PFSK-1 (cell line): Measurements from ENCODE around the gene SRPK1. TPM values are rescaled to one million over a fixed set of nuclear protein-coding genes. Genes with fewer than 3 reads are reported as not detected.

Source experiments
- FOXP2 ChIP-seq: optimal IDR thresholded peaks from 2 replicates; pipeline ENCODE3; 2011; ENCODE audit warnings: borderline replicate concordance, control low read depth, inconsistent platforms; ENCODE audit not compliant: insufficient read depth; ENCODE audit errors: extremely low read length, extremely low read depth
- POLR2AphosphoS5 ChIP-seq: IDR thresholded peaks from 2 replicates; pipeline ENCODE4 v1.6.1; 2012; ENCODE audit warnings: low read depth, mild to moderate bottlenecking, control low read depth, low read length, moderate library complexity
- SIN3A ChIP-seq: IDR thresholded peaks from 2 replicates; pipeline ENCODE4 v1.6.1; 2012; ENCODE audit warnings: mild to moderate bottlenecking, low read length, moderate library complexity, borderline replicate concordance; ENCODE audit not compliant: insufficient read depth
- TAF1 ChIP-seq: IDR thresholded peaks from 2 replicates; pipeline ENCODE4 v1.6.1; 2012; ENCODE audit warnings: low read length, control low read depth, borderline replicate concordance; ENCODE audit not compliant: insufficient read depth
- polyA plus RNA-seq: library from polyadenylated mRNA; unstranded; fragments of >200 nt; gene quantifications from one replicate; pipeline ENCODE4 v1.2.1, GENCODE V29; 2012; ENCODE audit warnings: low read depth, missing spikeins; ENCODE audit not compliant: insufficient read length
- TF ChIP-seq, protein P1 (sequence below), 2 experiments: IDR thresholded peaks; 2 replicates each; pipeline versions ENCODE4 v1.6.1 to v1.8.0; 2011 to 2012; ENCODE audit warnings: low read depth in 2 of 2, low read length in 2 of 2, control low read depth in 1 of 2, inconsistent platforms in 1 of 2, mild to moderate bottlenecking in 1 of 2, moderate library complexity in 1 of 2; ENCODE audit not compliant: insufficient read depth in 1 of 2

Gene SRPK1
- 35.7 TPM for polyA plus RNA-seq

GRCh38 chr6:35920793-35921732, at the start of gene SRPK1:
TSS of gene SRPK1 (minus strand) at chr6:35921098. CDS start at chr6:35921056, 42 bp downstream.
- TF ChIP-seq, protein P1, sequence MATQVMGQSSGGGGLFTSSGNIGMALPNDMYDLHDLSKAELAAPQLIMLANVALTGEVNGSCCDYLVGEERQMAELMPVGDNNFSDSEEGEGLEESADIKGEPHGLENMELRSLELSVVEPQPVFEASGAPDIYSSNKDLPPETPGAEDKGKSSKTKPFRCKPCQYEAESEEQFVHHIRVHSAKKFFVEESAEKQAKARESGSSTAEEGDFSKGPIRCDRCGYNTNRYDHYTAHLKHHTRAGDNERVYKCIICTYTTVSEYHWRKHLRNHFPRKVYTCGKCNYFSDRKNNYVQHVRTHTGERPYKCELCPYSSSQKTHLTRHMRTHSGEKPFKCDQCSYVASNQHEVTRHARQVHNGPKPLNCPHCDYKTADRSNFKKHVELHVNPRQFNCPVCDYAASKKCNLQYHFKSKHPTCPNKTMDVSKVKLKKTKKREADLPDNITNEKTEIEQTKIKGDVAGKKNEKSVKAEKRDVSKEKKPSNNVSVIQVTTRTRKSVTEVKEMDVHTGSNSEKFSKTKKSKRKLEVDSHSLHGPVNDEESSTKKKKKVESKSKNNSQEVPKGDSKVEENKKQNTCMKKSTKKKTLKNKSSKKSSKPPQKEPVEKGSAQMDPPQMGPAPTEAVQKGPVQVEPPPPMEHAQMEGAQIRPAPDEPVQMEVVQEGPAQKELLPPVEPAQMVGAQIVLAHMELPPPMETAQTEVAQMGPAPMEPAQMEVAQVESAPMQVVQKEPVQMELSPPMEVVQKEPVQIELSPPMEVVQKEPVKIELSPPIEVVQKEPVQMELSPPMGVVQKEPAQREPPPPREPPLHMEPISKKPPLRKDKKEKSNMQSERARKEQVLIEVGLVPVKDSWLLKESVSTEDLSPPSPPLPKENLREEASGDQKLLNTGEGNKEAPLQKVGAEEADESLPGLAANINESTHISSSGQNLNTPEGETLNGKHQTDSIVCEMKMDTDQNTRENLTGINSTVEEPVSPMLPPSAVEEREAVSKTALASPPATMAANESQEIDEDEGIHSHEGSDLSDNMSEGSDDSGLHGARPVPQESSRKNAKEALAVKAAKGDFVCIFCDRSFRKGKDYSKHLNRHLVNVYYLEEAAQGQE (IDR thresholded peaks at IDR 0.05; ENCODE audit: insufficient read depth in 1 of 2, low read depth in 2 of 2, low read length in 2 of 2), result peak; percentile 40 to 42; a peak in 1 of 4 replicates
- TF ChIP-seq TAF1, result peak; percentile 97
- peak; percentile 79 for TF ChIP-seq FOXP2
- TF ChIP-seq SIN3A, result no peak
- peak; percentile 91 for TF ChIP-seq POLR2AphosphoS5

GRCh38 chr6:35970181-35970580, 49.3 kb upstream of the SRPK1 start:
- TF ChIP-seq FOXP2, result no peak
- TF ChIP-seq TAF1, result no peak
- no peak for TF ChIP-seq SIN3A
- TF ChIP-seq, protein P1 (IDR thresholded peaks at IDR 0.05; ENCODE audit: insufficient read depth in 1 of 2, low read depth in 2 of 2, low read length in 2 of 2), result no peak
- TF ChIP-seq POLR2AphosphoS5, result no peak

- no peak for TF ChIP-seq FOXP2
- TF ChIP-seq, protein P1 (IDR thresholded peaks at IDR 0.05; ENCODE audit: insufficient read depth in 1 of 2, low read depth in 2 of 2, low read length in 2 of 2), result no peak
- no peak for TF ChIP-seq TAF1
- no peak for TF ChIP-seq SIN3A
- TF ChIP-seq POLR2AphosphoS5, result no peak
Observed at GRCh38 chr6:35969646-35970045, 48.7 kb upstream of the SRPK1 start.

GRCh38 chr6:35968821-35969220, 47.9 kb upstream of the SRPK1 start:
- TF ChIP-seq, protein P1 (IDR thresholded peaks at IDR 0.05; ENCODE audit: insufficient read depth in 1 of 2, low read depth in 2 of 2, low read length in 2 of 2), result no peak
- TF ChIP-seq TAF1 (no peak), FOXP2 (no peak), POLR2AphosphoS5 (no peak), SIN3A (no peak)
